ENCODE results near the gene NAIF1. TPM values are rescaled to one million over a fixed set of nuclear protein-coding genes. Genes with fewer than 3 reads are reported as not detected.
"Not testable (repeated sequence)": the region's sequence is repeated elsewhere in the genome, so short reads cannot be mapped to it uniquely, and the experiment has no call there.

The NAIF1 gene
- total RNA-seq, 1 experiment from 2014 or later, result 11.0 TPM

- TF ChIP-seq CTCF (IDR thresholded peaks at IDR 0.05 in 2 of 3, conservative IDR thresholded peaks at IDR 0.05 in 1 of 3; ENCODE audit: borderline replicate concordance in 1 of 3, insufficient read depth in 1 of 3, low read depth in 2 of 3, low read length in 2 of 3) (no peak), CBX3 (IDR thresholded peaks at IDR 0.05; ENCODE audit: low read depth) (no peak), EZH2phosphoT487 (IDR thresholded peaks at IDR 0.05; ENCODE audit: borderline replicate concordance) (no peak)
Observed at GRCh38 chr9:128042043-128042442, 25.1 kb downstream of the NAIF1 start (continued).

DNA sequence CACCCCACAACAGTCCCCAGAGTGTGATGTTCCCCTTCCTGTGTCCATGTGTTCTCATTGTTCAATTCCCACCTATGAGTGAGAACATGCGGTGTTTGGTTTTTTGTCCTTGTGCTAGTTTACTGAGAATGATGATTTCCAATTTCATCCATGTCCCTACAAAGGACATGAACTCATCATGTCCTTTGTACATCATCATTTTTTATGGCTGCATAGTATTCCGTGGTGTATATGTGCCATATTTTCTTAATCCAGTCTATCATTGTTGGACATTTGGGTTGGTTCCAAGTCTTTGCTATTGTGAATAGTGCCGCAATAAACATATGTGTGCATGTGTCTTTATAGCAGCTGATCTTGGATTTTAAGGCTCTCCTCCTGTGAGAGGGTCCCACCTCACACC, 26.3 kb downstream of the NAIF1 start:
- BruUV-seq (replicated peaks); H3K4me2 ChIP-seq (ENCODE audit: low read length); RAD21 ChIA-PET (ENCODE audit: low non-redundant PET in 1 of 2, low total read pairs in 2 of 2, uncharacterized antibody in 2 of 2, unreplicated experiment in 2 of 2): not testable (repeated sequence)

DNA sequence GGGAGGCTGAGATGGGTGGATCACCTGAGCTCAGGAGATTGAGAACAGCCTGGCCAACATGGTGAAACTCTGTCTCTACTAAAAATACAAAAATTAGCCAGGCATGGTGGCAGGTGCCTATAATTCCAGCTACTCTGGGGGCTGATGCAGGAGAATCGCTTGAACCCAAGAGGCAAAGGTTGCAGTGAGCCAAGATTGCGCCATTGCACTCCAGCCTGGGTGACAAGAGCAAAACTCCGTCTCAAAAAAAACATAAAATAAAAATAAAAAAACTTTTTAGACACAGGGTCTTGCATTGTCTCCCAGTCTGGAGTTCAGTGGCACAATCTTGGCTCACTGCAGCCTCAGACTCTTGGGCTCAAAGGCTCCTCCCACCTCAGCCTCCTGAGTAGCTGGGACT, 30.6 kb downstream of the NAIF1 start:
- ATAC-seq; H3K36me3 ChIP-seq (ENCODE audit: control insufficient read depth in 1 of 2, insufficient read depth in 2 of 2, low read length in 2 of 2); H3K9me2 ChIP-seq (ENCODE audit: insufficient read depth); H3K27me3 ChIP-seq (ENCODE audit: insufficient read depth, low read length); DNase-seq (ENCODE audit: low read depth, low spot score); H3K4me2 ChIP-seq (ENCODE audit: low read length); H3K27ac ChIP-seq (ENCODE audit: low read depth, low read length); H3K9ac ChIP-seq (ENCODE audit: low read length); H3K79me2 ChIP-seq (ENCODE audit: insufficient read depth, low read length); H3K4me3 ChIP-seq (replicated peaks in 1 of 2; ENCODE audit: low read depth in 1 of 2, low read length in 2 of 2); H4K20me1 ChIP-seq (ENCODE audit: insufficient read depth); H2AFZ ChIP-seq (ENCODE audit: low read depth, low read length, poor library complexity, severe bottlenecking); H3K9me3 ChIP-seq (ENCODE audit: control insufficient read depth in 1 of 2, insufficient read depth in 1 of 2, low read depth in 1 of 2, low read length in 2 of 2); BruUV-seq (replicated peaks); POLR2A ChIA-PET: not testable (repeated sequence)
- ChIA-PET RAD21 (ENCODE audit: low non-redundant PET in 1 of 2, low total read pairs in 2 of 2, uncharacterized antibody in 2 of 2, unreplicated experiment in 2 of 2) (interaction anchor here in 1 of 2 experiments (0.7 to 3.5 kb wide), 2 partner anchors 93 to 104 kb away, joined by 3 to 11 read pairs; no protein-coding TSS in a partner anchor), CTCF (interaction anchor here (1.7 to 3.5 kb wide), 2 partner anchors 26 to 94 kb away, joined by 3 to 40 read pairs; no protein-coding TSS in a partner anchor)
- intact Hi-C loops (cut with micrococcal nuclease), result loop anchor here (5.0 kb wide), 2 partner anchors 46 to 109 kb away; no protein-coding TSS in a partner anchor
- peaks cover 0 to 26% of the 10 kb centered on the region in 2 experiments; a peak in 2 of 4 replicates for H3K4me1 ChIP-seq (ENCODE audit: control insufficient read depth in 1 of 2, insufficient read depth in 2 of 2, low read length in 2 of 2)

More for the DNA sequence above, 26.3 kb downstream of the NAIF1 start:
- CTCF ChIA-PET; H4K20me1 ChIP-seq (ENCODE audit: insufficient read depth); H3K27me3 ChIP-seq (ENCODE audit: insufficient read depth, low read length); H3K36me3 ChIP-seq (ENCODE audit: control insufficient read depth in 1 of 2, insufficient read depth in 2 of 2, low read length in 2 of 2); H3K9me3 ChIP-seq (ENCODE audit: control insufficient read depth in 1 of 2, insufficient read depth in 1 of 2, low read depth in 1 of 2, low read length in 2 of 2); DNase-seq (ENCODE audit: low read depth, low spot score); H3K79me2 ChIP-seq (ENCODE audit: insufficient read depth, low read length); H3K27ac ChIP-seq (ENCODE audit: low read depth, low read length); H3K4me3 ChIP-seq (replicated peaks in 1 of 2; ENCODE audit: low read depth in 1 of 2, low read length in 2 of 2); H2AFZ ChIP-seq (ENCODE audit: low read depth, low read length, poor library complexity, severe bottlenecking); H3K9ac ChIP-seq (ENCODE audit: low read length); ATAC-seq; intact Hi-C loops (cut with micrococcal nuclease); H3K9me2 ChIP-seq (ENCODE audit: insufficient read depth): not testable (repeated sequence)
- peaks cover 3 to 17% of the 10 kb centered on the region in 2 experiments; a peak in 2 of 4 replicates for H3K4me1 ChIP-seq (ENCODE audit: control insufficient read depth in 1 of 2, insufficient read depth in 2 of 2, low read length in 2 of 2)
- POLR2A ChIA-PET, result interaction anchor here (1.6 kb wide), 1 partner anchor 11 kb away, joined by 5 read pairs; no protein-coding TSS in a partner anchor

All from HCT116 (cell line).